Left lung (tissue), 10 donors: ENCODE measurements around the gene SLC25A43. TPM values are rescaled to one million over a fixed set of nuclear protein-coding genes. Genes with fewer than 3 reads are reported as not detected.

Experiments used
- ATAC-seq: fragments of 200-7000 bp; cut with Tn5 transposase; one replicate; pipeline ENCODE4 v1.9.1; 2020; ENCODE audit warnings: moderate library complexity
- DNase-seq, 4 donors: peaks; one replicate each; pipeline ENCODE4 v3.0.0-alpha.2; 2013 to 2020
- H3K27ac ChIP-seq, 2 donors: fragments of 200-600 bp; sonication (generic) in 1 of 2; one replicate each; pipeline versions ENCODE4 v1.5.0 to v1.8.0; 2020 to 2021
- H3K27me3 ChIP-seq, 2 donors: fragments of 200-600 bp; sonication (generic) in 1 of 2; one replicate each; pipeline versions ENCODE4 v1.5.0 to v1.8.0; 2020 to 2021
- H3K36me3 ChIP-seq, 2 donors: fragments of 200-600 bp; sonication (generic) in 1 of 2; one replicate each; pipeline versions ENCODE4 v1.5.0 to v1.8.0; 2020 to 2021
- H3K4me1 ChIP-seq, 2 donors: fragments of 200-600 bp; one replicate each; pipeline ENCODE4 v1.8.0; 2021
- H3K4me3 ChIP-seq, 2 donors: fragments of 200-600 bp; sonication (generic) in 1 of 2; one replicate each; pipeline versions ENCODE4 v1.5.0 to v1.8.0; 2020 to 2021; ENCODE audit warnings: mild to moderate bottlenecking in 1 of 2
- H3K9me3 ChIP-seq, 2 donors: fragments of 200-600 bp; sonication (generic) in 1 of 2; one replicate each; pipeline versions ENCODE4 v1.5.0 to v1.8.0; 2020 to 2021
- intact Hi-C, 2 donors: fragments of 100-400 bp; cut with DNase I; formaldehyde crosslinking; loops; one replicate each; pipeline versions ENCODE4 v1.11.2 to v1.14.2; 2022
- polyA plus RNA-seq, 6 donors: library from polyadenylated mRNA; unstranded; fragments of 120-200 nt; gene quantifications; one replicate each; pipeline ENCODE4 v1.2.1, GENCODE V29; 2013; ENCODE audit not compliant: insufficient read length in 6 of 6
- total RNA-seq, 2 donors: library from RNA; stranded (reverse); fragmentation: NEBNext Ultra II Directional; extraction: Animal tissue kit (Norgen Biotek cat#: 25700); gene quantifications; one replicate each; pipeline ENCODE4 v1.2.1, GENCODE V29; 2021
- TF ChIP-seq, protein P1 (sequence below), 2 donors: fragments of 200-600 bp; sonication (generic) in 1 of 2; IDR thresholded peaks; one replicate each; pipeline versions ENCODE4 v1.5.0 to v1.8.0; 2021; ENCODE audit warnings: antibody characterized with exemption in 2 of 2
- donor health status: DM: no; HTN: yes; CAD: no.
- donor health status: DM: no; HTN: no; CAD: no.

SLC25A43 gene
- total and polyA plus RNA-seq, 8 donors: 5.2 to 18.7 (median 8.9) TPM

DNA sequence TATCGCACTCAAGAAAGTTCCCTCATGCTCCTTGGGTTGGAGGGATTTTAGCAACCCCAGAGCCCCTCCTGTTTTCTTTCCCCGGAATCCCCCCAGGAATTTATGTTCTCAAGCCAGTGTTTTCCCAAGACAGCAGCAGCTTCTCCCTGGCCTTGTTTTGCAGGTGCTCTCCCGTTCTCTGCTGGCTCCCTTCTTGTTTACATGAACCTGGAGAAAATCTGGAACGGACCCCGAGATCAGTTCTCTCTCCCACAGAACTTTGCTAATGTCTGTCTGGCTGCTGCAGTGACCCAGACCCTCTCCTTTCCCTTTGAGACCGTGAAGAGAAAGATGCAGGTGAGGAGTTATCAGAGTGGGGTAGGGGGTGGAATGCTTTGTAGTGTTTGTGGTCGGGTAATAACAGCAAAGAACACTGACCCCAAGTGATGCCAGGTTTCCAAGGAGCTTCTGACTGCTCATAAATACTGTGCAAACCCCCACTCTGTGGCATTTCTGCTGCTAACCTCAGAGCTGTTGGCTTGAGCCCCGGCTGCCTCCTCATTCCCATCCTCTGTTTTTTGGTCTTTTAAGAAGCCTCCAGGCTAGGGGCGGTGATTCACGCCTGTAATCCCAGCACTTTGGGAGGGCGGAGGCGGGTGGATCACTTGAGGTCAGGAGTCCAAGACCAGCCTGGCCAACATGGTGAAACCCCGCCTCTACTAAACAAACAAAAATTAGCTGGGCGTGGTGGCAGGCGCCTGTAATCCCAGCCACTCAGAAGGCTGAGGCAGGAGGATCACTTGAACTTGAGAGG lies 11.1 kb downstream of the SLC25A43 start:
- Histone ChIP-seq H3K27ac (no peak overlapping the region), H3K36me3 (peaks cover 0 to 10% of the 10 kb centered on the region in 2 donors), H3K9me3 (no peaks in the 10 kb centered on the region), H3K27me3 (no peaks in the 10 kb centered on the region), H3K4me1 (no peaks in the 10 kb centered on the region), H3K4me3 (no peak overlapping the region)
- TF ChIP-seq, protein P1, sequence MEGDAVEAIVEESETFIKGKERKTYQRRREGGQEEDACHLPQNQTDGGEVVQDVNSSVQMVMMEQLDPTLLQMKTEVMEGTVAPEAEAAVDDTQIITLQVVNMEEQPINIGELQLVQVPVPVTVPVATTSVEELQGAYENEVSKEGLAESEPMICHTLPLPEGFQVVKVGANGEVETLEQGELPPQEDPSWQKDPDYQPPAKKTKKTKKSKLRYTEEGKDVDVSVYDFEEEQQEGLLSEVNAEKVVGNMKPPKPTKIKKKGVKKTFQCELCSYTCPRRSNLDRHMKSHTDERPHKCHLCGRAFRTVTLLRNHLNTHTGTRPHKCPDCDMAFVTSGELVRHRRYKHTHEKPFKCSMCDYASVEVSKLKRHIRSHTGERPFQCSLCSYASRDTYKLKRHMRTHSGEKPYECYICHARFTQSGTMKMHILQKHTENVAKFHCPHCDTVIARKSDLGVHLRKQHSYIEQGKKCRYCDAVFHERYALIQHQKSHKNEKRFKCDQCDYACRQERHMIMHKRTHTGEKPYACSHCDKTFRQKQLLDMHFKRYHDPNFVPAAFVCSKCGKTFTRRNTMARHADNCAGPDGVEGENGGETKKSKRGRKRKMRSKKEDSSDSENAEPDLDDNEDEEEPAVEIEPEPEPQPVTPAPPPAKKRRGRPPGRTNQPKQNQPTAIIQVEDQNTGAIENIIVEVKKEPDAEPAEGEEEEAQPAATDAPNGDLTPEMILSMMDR (IDR thresholded peaks at IDR 0.05): no peak
- peak; percentile 84 for ATAC-seq
- peak in 2 of 4 donors; percentile 67 to 77 for DNase-seq
- intact Hi-C loops: no loop called here

DNA sequence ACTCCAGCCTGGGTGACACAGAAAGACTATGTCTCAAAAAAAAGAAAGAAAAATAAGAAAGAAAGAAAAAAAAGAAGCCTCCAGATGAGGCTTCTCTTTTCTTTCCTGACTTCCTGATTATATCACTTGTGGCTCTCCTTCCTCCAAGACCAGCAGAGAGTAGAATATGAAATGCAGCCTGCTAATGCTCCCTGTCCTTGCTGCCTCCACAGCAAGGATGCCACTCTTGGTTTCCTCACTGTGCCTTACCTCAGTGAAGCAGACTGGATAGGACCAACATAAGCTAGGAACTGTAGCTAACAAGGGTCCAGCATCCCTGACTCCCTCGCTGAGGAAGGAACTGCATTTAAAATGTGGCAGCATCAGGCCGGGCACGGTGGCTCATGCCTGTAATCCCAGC lies 11.7 kb downstream of the SLC25A43 start:
- ATAC-seq (peak; percentile 20), DNase-seq (no peak)
- H3K4me3 ChIP-seq: no peak overlapping the region
- intact Hi-C loops: no loop called here
- TF ChIP-seq, protein P1 (IDR thresholded peaks at IDR 0.05): no peak
- no peaks in the 10 kb centered on the region for H3K27me3 ChIP-seq
- H3K36me3 ChIP-seq: peaks cover 0 to 10% of the 10 kb centered on the region in 2 donors
- no peaks in the 10 kb centered on the region for H3K9me3 ChIP-seq
- no peaks in the 10 kb centered on the region for H3K4me1 ChIP-seq
- peak overlapping the region in 1 of 2 donors; percentile 33 for H3K27ac ChIP-seq

DNA sequence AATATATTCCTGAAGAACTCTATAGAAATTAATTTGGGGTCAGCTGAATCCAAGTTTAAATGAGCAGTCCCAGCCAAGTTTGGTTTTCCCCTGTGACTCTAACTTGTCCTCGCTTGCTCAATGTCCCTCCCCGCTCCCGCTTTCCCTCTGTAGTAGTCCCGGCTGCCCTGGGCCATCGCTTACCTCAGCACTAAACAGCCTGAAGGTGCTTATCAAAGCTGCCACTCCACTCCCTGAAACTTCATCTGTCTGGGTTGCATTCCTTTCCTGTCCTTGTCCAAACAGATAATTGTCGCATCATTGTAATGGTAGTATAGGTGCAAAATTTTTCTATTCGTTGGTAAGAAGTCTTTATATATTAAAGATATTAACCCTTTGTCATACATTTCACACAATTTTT lies 12.8 kb downstream of the SLC25A43 start:
- Histone ChIP-seq H3K36me3 (peaks cover 0 to 6% of the 10 kb centered on the region in 2 donors), H3K9me3 (no peaks in the 10 kb centered on the region), H3K27ac (no peak overlapping the region), H3K27me3 (no peaks in the 10 kb centered on the region), H3K4me3 (no peak overlapping the region), H3K4me1 (no peaks in the 10 kb centered on the region)
- ATAC-seq (peak; percentile 75), DNase-seq (no peak)
- intact Hi-C loops: no loop called here
- TF ChIP-seq, protein P1 (IDR thresholded peaks at IDR 0.05): no peak

DNA sequence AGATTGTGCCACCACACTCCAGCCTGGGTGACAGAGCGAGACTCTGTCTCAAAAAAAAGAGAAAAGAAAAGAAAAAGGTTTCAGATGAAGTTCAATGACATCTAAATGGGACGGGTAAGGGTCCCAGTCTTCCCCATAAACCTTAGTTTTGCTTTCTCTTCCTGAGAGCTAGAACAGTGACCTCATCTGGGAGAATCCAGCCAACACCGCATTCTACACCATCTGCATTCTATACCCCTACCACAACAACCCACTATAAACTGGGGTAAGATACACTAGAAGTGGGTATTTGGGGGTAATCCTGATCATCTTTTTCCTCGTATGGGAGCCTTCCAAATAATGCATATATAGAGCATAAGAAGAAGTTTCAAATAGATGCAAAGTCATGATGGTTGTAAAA lies 18.2 kb downstream of the SLC25A43 start:
- no peaks in the 10 kb centered on the region for H3K4me1 ChIP-seq
- TF ChIP-seq, protein P1 (IDR thresholded peaks at IDR 0.05): no peak
- no peak overlapping the region for H3K4me3 ChIP-seq
- no peaks in the 10 kb centered on the region for H3K9me3 ChIP-seq
- intact Hi-C loops: no loop called here
- H3K27me3 ChIP-seq: no peaks in the 10 kb centered on the region
- no peaks in the 10 kb centered on the region for H3K36me3 ChIP-seq
- ATAC-seq: no peak
- no peak for DNase-seq
- H3K27ac ChIP-seq: no peak overlapping the region

DNA sequence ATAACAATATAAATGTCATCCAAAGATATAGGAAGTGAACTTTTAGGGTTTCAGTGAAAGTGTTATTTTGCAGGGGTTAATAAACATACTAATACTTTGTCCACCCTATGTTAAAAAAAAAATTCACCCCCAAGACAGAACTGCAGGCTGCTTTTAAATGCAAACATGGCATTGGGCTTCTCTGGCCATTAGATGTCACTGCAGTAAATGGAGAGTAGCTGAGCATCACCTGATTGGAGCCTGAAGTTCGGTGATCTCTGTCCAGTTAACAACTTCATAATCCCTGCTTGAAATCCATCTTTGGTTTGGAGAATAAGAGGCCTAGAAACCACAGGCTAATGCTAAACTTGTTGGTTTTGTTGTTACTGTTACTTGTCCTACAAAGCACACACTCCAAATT lies 18.7 kb downstream of the SLC25A43 start:
- intact Hi-C loops: no loop called here
- no peak for DNase-seq

More for the DNA sequence above, 18.7 kb downstream of the SLC25A43 start:
- Histone ChIP-seq H3K4me3 (no peak overlapping the region), H3K4me1 (no peaks in the 10 kb centered on the region), H3K36me3 (no peaks in the 10 kb centered on the region), H3K27me3 (no peaks in the 10 kb centered on the region), H3K9me3 (no peaks in the 10 kb centered on the region), H3K27ac (no peak overlapping the region)
- no peak for ATAC-seq
- TF ChIP-seq, protein P1 (IDR thresholded peaks at IDR 0.05): no peak
